Lung (tissue), 12 donors: ENCODE results near the gene APBB2. TPM values are rescaled to one million over a fixed set of nuclear protein-coding genes. Genes with fewer than 3 reads are reported as not detected.
A peak's percentile ranks its signal among the peaks of the same experiment; 100 is the strongest.

Experiments used
- ATAC-seq: fragments of 200-7000 bp; cut with Tn5 transposase; one replicate; pipeline ENCODE4 v1.9.1; 2020; ENCODE audit warnings: moderate number of reproducible peaks; ENCODE audit not compliant: insufficient read depth, low FRiP score
- DNase-seq, 3 donors: peaks; one replicate each; pipeline ENCODE4 v3.0.0-alpha.2; 2013 to 2017
- H3K27ac ChIP-seq, 2 donors: one replicate each; pipeline ENCODE4 v1.5.1; 2013; ENCODE audit warnings: mild to moderate bottlenecking in 2 of 2, moderate library complexity in 2 of 2, control low read depth in 1 of 2, inconsistent platforms in 1 of 2, low read depth in 1 of 2, low read length in 1 of 2
- H3K27me3 ChIP-seq, 3 donors: one replicate each; pipeline ENCODE4 v1.5.1; 2013; ENCODE audit warnings: low read length in 2 of 3; ENCODE audit not compliant: control insufficient read depth in 3 of 3, insufficient read depth in 3 of 3
- H3K36me3 ChIP-seq, 4 donors: one replicate each; pipeline ENCODE4 v1.5.1; 2013; ENCODE audit warnings: low read length in 4 of 4, mild to moderate bottlenecking in 1 of 4, moderate library complexity in 1 of 4; ENCODE audit not compliant: control insufficient read depth in 4 of 4, insufficient read depth in 4 of 4
- H3K4me1 ChIP-seq, 5 donors: one replicate each; pipeline ENCODE4 v1.5.1; 2013; ENCODE audit warnings: low read length in 5 of 5, mild to moderate bottlenecking in 2 of 5, moderate library complexity in 1 of 5; ENCODE audit not compliant: control insufficient read depth in 5 of 5, insufficient read depth in 5 of 5
- H3K4me3 ChIP-seq: one replicate; pipeline ENCODE4 v1.5.1; 2013; ENCODE audit warnings: mild to moderate bottlenecking, control low read depth, moderate library complexity
- H3K9ac ChIP-seq, 2 donors: one replicate each; pipeline ENCODE4 v1.5.1; 2013; ENCODE audit warnings: low read length in 2 of 2, control low read depth in 1 of 2; ENCODE audit not compliant: insufficient read depth in 1 of 2
- H3K9me3 ChIP-seq, 4 donors: one replicate each; pipeline ENCODE4 v1.5.1; 2013; ENCODE audit warnings: low read length in 3 of 4, mild to moderate bottlenecking in 1 of 4, moderate library complexity in 1 of 4; ENCODE audit not compliant: control insufficient read depth in 4 of 4, insufficient read depth in 3 of 4
- CTCF ChIP-seq: IDR thresholded peaks from 2 replicates; pipeline ENCODE4 v1.5.1; 2012; ENCODE audit warnings: mild to moderate bottlenecking; ENCODE audit errors: control extremely low read depth, extremely low read depth
- WGBS, 2 donors: extraction: QIAGEN DNeasy Blood & Tissue Kit; methylation state at CpG; one replicate each; pipeline ENCODE4 v1.1.7; 2013; 5-methylcytosine and 5-hydroxymethylcytosine counted together
- polyA plus RNA-seq, 2 donors: library from polyadenylated mRNA; stranded (reverse); fragments of 200-250 nt; gene quantifications; one replicate each; pipeline ENCODE4 v1.2.1, GENCODE V29; 2013
- total RNA-seq, 2 donors: library from RNA; depleted of rRNA in 1 of 2; stranded (reverse); fragments of >200 nt in 1 of 2; gene quantifications; one replicate each; pipeline ENCODE4 v1.2.1, GENCODE V29; 2014 to 2021
- donor health status: control.
- donor health status: control.
- donor health status: Bipolar disorder and iron deficiency.
- donor health status: healthy.
- donor health status: DM: yes; HTN: yes; CAD: no.

Gene APBB2
- total and polyA plus RNA-seq, 4 donors = 13.3 to 99.0 (median 40.4) TPM

- Histone ChIP-seq H3K27ac (peak overlapping the region; percentile 18 to 52), H3K9me3 (no peaks in the 10 kb centered on the region), H3K4me1 (peaks cover 6 to 42% (median 11%) of the 10 kb centered on the region in 5 donors), H3K4me3 (no peak overlapping the region), H3K27me3 (no peaks in the 10 kb centered on the region), H3K36me3 (peaks cover 0 to 5% (median under 1%) of the 10 kb centered on the region in 4 donors), H3K9ac (no peak overlapping the region)
- WGBS, 2 donors = 73 to 88% methylated on average over 3 of the region's 3 CpGs
- TF ChIP-seq CTCF = no peak
- ATAC-seq = no peak
- no peak for DNase-seq
Measured at GRCh38 chr4:41145571-41146078, 68.7 kb downstream of the APBB2 start.

DNA sequence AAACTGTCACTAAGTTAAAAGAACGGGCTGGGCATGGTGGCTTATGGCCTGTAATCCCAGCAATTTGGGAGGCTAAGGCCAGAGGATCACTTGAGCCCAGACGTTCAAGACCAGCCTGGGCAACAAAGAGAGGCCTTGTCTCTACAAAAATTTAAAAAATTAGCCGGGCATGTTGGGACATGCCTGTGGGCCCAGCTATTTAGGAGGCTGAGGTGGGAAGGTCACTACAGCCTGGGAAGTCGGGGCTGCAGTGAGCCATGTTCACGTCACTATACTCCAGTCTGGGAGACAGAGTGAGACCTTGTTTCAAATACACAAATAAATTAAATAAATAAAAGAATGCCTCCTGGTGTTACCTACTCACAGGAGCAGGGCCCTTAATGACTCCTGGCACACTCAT is 69.5 kb downstream of the APBB2 start:
- Histone ChIP-seq H3K4me3 (no peak overlapping the region), H3K9ac (no peak overlapping the region), H3K4me1 (peaks cover 6 to 42% (median 11%) of the 10 kb centered on the region in 5 donors), H3K27me3 (no peaks in the 10 kb centered on the region), H3K9me3 (no peaks in the 10 kb centered on the region), H3K36me3 (peaks cover 0 to 5% (median under 1%) of the 10 kb centered on the region in 4 donors), H3K27ac (peak overlapping the region in 1 of 2 donors; percentile 17)
- no peak for ATAC-seq
- 73 to 92% methylated on average over 5 of the region's 5 CpGs for WGBS, 2 donors
- no peak for TF ChIP-seq CTCF
- DNase-seq = no peak

- Histone ChIP-seq H3K4me3 (no peak overlapping the region), H3K36me3 (peaks cover 0 to 5% (median under 1%) of the 10 kb centered on the region in 4 donors), H3K9me3 (no peaks in the 10 kb centered on the region), H3K27me3 (no peaks in the 10 kb centered on the region), H3K27ac (no peak overlapping the region), H3K4me1 (peaks cover 6 to 42% (median 11%) of the 10 kb centered on the region in 5 donors), H3K9ac (peak overlapping the region in 1 of 2 donors; percentile 47)
- ATAC-seq (no peak), DNase-seq (no peak)
- 56 to 64% methylated on average over 3 of the region's 3 CpGs for WGBS, 2 donors
- no peak for TF ChIP-seq CTCF
Measured at GRCh38 chr4:41144040-41144379, 70.3 kb downstream of the APBB2 start.
